IMR-90 (cell line): ENCODE measurements around the gene ATP5PO. TPM values are rescaled to one million over a fixed set of nuclear protein-coding genes. Genes with fewer than 3 reads are reported as not detected.

ENCODE experiments used
- ATAC-seq: fragments of 200-7000 bp; cut with Tn5 transposase; 2 replicates; pipeline ENCODE4 v1.9.1; 2020; ENCODE audit warnings: low read depth, mild to moderate bottlenecking, moderate library complexity
- BruUV-seq: library from RNA; stranded (reverse); fragments of 400-500 nt; replicated peaks from 2 replicates; lab custom pipeline; 2021; lab: Mats Ljungman, UMichigan
- CTCF ChIA-PET: fragments of 300-600 bp; formaldehyde crosslinking; extraction: SDS; loops from one replicate; lab custom pipeline; 2021; ENCODE audit warnings: antibody characterized with exemption; lab: Yijun Ruan, JAX
- POLR2A ChIA-PET: fragments of 300-600 bp; sonication (Branson Sonifier 250); formaldehyde crosslinking; loops from one replicate; lab custom pipeline; 2022; ENCODE audit warnings: antibody characterized with exemption; ENCODE audit not compliant: unreplicated experiment; lab: Charles Lee
- DNase-seq: peaks from one replicate; pipeline ENCODE4 v3.0.0; 2013
- H2AFZ ChIP-seq: replicated peaks from 2 replicates; pipeline ENCODE3; 2013; ENCODE audit warnings: low read length, mild to moderate bottlenecking; ENCODE audit not compliant: poor library complexity
- H2AK5ac ChIP-seq: 2 replicates; pipeline ENCODE4 v1.6.1; 2013; ENCODE audit warnings: low read depth, low read length, inconsistent platforms
- H2AK9ac ChIP-seq: replicated peaks from 2 replicates; pipeline ENCODE3; 2013; ENCODE audit warnings: mild to moderate bottlenecking, low read depth, low read length, moderate library complexity; ENCODE audit not compliant: poor library complexity
- H2BK120ac ChIP-seq: 2 replicates; pipeline ENCODE4 v1.6.1; 2013; ENCODE audit warnings: low read depth, low read length, inconsistent platforms
- H2BK15ac ChIP-seq: 3 replicates; pipeline ENCODE4 v1.6.1; 2013; ENCODE audit warnings: low read depth, low read length, inconsistent platforms
- H2BK20ac ChIP-seq: 2 replicates; pipeline ENCODE4 v1.6.1; 2013; ENCODE audit warnings: low read depth, mild to moderate bottlenecking, inconsistent platforms, low read length, moderate library complexity
- H2BK5ac ChIP-seq: 2 replicates; pipeline ENCODE4 v1.6.1; 2013; ENCODE audit warnings: mild to moderate bottlenecking, low read depth, low read length, inconsistent platforms; ENCODE audit not compliant: poor library complexity, severe bottlenecking
- H3K14ac ChIP-seq: replicated peaks from 2 replicates; pipeline ENCODE4 v1.6.1; 2013; ENCODE audit warnings: low read depth, low read length, inconsistent platforms
- H3K18ac ChIP-seq: 2 replicates; pipeline ENCODE4 v1.6.1; 2013; ENCODE audit warnings: low read depth, low read length, control low read depth
- H3K23ac ChIP-seq: 2 replicates; pipeline ENCODE4 v1.6.1; 2013; ENCODE audit warnings: low read depth, low read length, inconsistent platforms
- H3K27ac ChIP-seq: 2 replicates; pipeline ENCODE4 v1.5.1; 2013; ENCODE audit warnings: mild to moderate bottlenecking, control low read depth, low read length; ENCODE audit not compliant: insufficient read depth
- H3K27me3 ChIP-seq: 2 replicates; pipeline ENCODE4 v1.6.1; 2013; ENCODE audit warnings: low read length; ENCODE audit not compliant: control insufficient read depth, insufficient read depth
- H3K36me3 ChIP-seq: 2 replicates; pipeline ENCODE4 v1.6.1; 2013; ENCODE audit warnings: low read length, mixed read lengths; ENCODE audit not compliant: control insufficient read depth, insufficient read depth
- H3K4ac ChIP-seq: 2 replicates; pipeline ENCODE4 v1.6.1; 2013; ENCODE audit warnings: low read depth, low read length, inconsistent platforms
- H3K4me1 ChIP-seq: 2 replicates; pipeline ENCODE4 v1.6.1; 2013; ENCODE audit warnings: low read length, mixed read lengths; ENCODE audit not compliant: control insufficient read depth, insufficient read depth
- H3K4me2 ChIP-seq: 2 replicates; pipeline ENCODE4 v1.6.1; 2013; ENCODE audit warnings: low read depth, mild to moderate bottlenecking, control low read depth, low read length, moderate library complexity
- H3K4me3 ChIP-seq: 2 replicates; pipeline ENCODE4 v1.5.1; 2013; ENCODE audit warnings: low read depth, mild to moderate bottlenecking, control low read depth, low read length, moderate library complexity; ENCODE audit not compliant: insufficient read depth
- H3K56ac ChIP-seq: 2 replicates; pipeline ENCODE4 v1.6.1; 2013; ENCODE audit warnings: low read length, inconsistent platforms; ENCODE audit not compliant: insufficient read depth; ENCODE audit errors: extremely low read depth
- H3K79me1 ChIP-seq, 2 experiments: 2 replicates each; pipeline ENCODE4 v1.6.1; 2013; ENCODE audit warnings: low read length in 2 of 2, inconsistent platforms in 1 of 2, low read depth in 1 of 2
- H3K9ac ChIP-seq: 2 replicates; pipeline ENCODE4 v1.6.1; 2013; ENCODE audit warnings: low read depth, low read length, control low read depth
- H3K9me1 ChIP-seq: 2 replicates; pipeline ENCODE4 v1.6.1; 2013; ENCODE audit warnings: low read length, inconsistent platforms; ENCODE audit not compliant: insufficient read depth
- H3K9me3 ChIP-seq: 2 replicates; pipeline ENCODE4 v1.6.1; 2013; ENCODE audit warnings: low read length; ENCODE audit not compliant: control insufficient read depth, insufficient read depth
- H4K20me1 ChIP-seq: 2 replicates; pipeline ENCODE4 v1.6.1; 2013; ENCODE audit warnings: low read length, inconsistent platforms; ENCODE audit not compliant: insufficient read depth
- H4K5ac ChIP-seq: 2 replicates; pipeline ENCODE4 v1.6.1; 2013; ENCODE audit warnings: mild to moderate bottlenecking, low read depth, low read length, control low read depth
- H4K8ac ChIP-seq, 2 experiments: 2 replicates each; pipeline ENCODE4 v1.6.1; 2013; ENCODE audit warnings: low read depth in 2 of 2, low read length in 2 of 2, control low read depth in 1 of 2, inconsistent platforms in 1 of 2
- H4K91ac ChIP-seq: 2 replicates; pipeline ENCODE4 v1.6.1; 2013; ENCODE audit warnings: low read depth, low read length, inconsistent platforms; ENCODE audit not compliant: insufficient read depth
- CEBPB ChIP-seq: IDR thresholded peaks from 2 replicates; pipeline ENCODE4 v1.6.1; 2012; ENCODE audit warnings: low read depth, low read length, improper control_type of control experiment
- CHD1 ChIP-seq: IDR thresholded peaks from 2 replicates; pipeline ENCODE4 v1.6.1; 2012; ENCODE audit warnings: low read depth, low read length, improper control_type of control experiment
- ELK1 ChIP-seq: fragments of 150-350 bp; IDR thresholded peaks from 2 replicates; pipeline ENCODE4 v1.6.1; 2016; ENCODE audit warnings: low read depth, mild to moderate bottlenecking, low read length, moderate library complexity, borderline replicate concordance
- MAFK ChIP-seq: IDR thresholded peaks from 2 replicates; pipeline ENCODE4 v1.6.1; 2012; ENCODE audit warnings: low read depth, low read length, improper control_type of control experiment
- MXI1 ChIP-seq: IDR thresholded peaks from 2 replicates; pipeline ENCODE4 v1.6.1; 2012; ENCODE audit warnings: low read depth, mild to moderate bottlenecking, low read length, moderate library complexity, borderline replicate concordance
- RAD21 ChIP-seq: IDR thresholded peaks from 2 replicates; pipeline ENCODE4 v1.6.1; 2012; ENCODE audit warnings: low read length, improper control_type of control experiment
- RCOR1 ChIP-seq: IDR thresholded peaks from 2 replicates; pipeline ENCODE4 v1.6.1; 2012; ENCODE audit warnings: mild to moderate bottlenecking, low read length, improper control_type of control experiment; ENCODE audit not compliant: insufficient replicate concordance
- RFX5 ChIP-seq: IDR thresholded peaks from 2 replicates; pipeline ENCODE4 v1.8.0; 2012; ENCODE audit warnings: low read depth, mild to moderate bottlenecking, low read length, moderate library complexity
- SMC3 ChIP-seq: fragments of 150-350 bp; IDR thresholded peaks from 2 replicates; pipeline ENCODE4 v1.6.1; 2016; ENCODE audit warnings: low read depth, mild to moderate bottlenecking, antibody characterized with exemption, low read length, moderate library complexity
- dilution Hi-C: fragments of 300-500 bp; cut with HindIII; formaldehyde crosslinking; loops from one replicate; pipeline ENCODE4 v1.14.3; 2018; ENCODE audit warnings: low sequenced_read_pairs; ENCODE audit not compliant: unreplicated experiment
- in situ Hi-C: fragments of 300-500 bp; cut with MboI; formaldehyde crosslinking; loops from 3 replicates; pipeline ENCODE4 v1.14.3; 2019; ENCODE audit warnings: low sequenced_read_pairs, inconsistent platforms, mixed read lengths
- intact Hi-C: fragments of 100-400 bp; cut with micrococcal nuclease; formaldehyde crosslinking; loops from 2 replicates; pipeline ENCODE4 v1.10.0; 2022
- polyA plus RNA-seq, 3 experiments: library from polyadenylated mRNA; depleted of rRNA; stranded (reverse); fragments of >200 nt; gene quantifications; 2 replicates each; pipeline ENCODE4 v1.2.3, GENCODE V29; 2012; ENCODE audit warnings: low replicate concordance in 1 of 3
- total RNA-seq: library from RNA; depleted of rRNA; stranded (reverse); fragments of >200 nt; gene quantifications from 2 replicates; pipeline ENCODE4 v1.2.3, GENCODE V29; 2012
- TF ChIP-seq, protein P1 (sequence below): conservative IDR thresholded peaks from 2 replicates; pipeline ENCODE4 v1.5.1; 2012; ENCODE audit warnings: mild to moderate bottlenecking, low read depth, low read length, improper control_type of control experiment

The ATP5PO gene
- total and polyA plus RNA-seq, 2 of the 4 experiments (the other 2 are of a cell fraction) = 237 to 250 TPM

GRCh38 chr21:33942426-33942825 is 26.8 kb upstream of the ATP5PO start:
- in situ Hi-C loops = no loop called here
- ATAC-seq (no peak), DNase-seq (no peak)
- H3K4me2 ChIP-seq = no peak overlapping the region
- H4K91ac ChIP-seq = no peak overlapping the region
- no peak overlapping the region for H3K9ac ChIP-seq
- no peak overlapping the region for H3K23ac ChIP-seq
- intact Hi-C loops = no loop called here
- peaks cover 8% of the 10 kb centered on the region for H3K4me1 ChIP-seq
- no peak overlapping the region; the same call in 1 of the 2 replicates for H2BK120ac ChIP-seq
- no peak overlapping the region for H3K4me3 ChIP-seq
- H2AK9ac ChIP-seq = no peak overlapping the region
- no peak overlapping the region for H2AK5ac ChIP-seq
- CTCF ChIA-PET = no interaction called here
- H3K9me3 ChIP-seq = no peaks in the 10 kb centered on the region
- no peak overlapping the region; a peak in 1 of 4 replicates for H4K8ac ChIP-seq
- H3K18ac ChIP-seq = no peak overlapping the region
- H4K20me1 ChIP-seq = no peaks in the 10 kb centered on the region
- no peak overlapping the region for H2BK5ac ChIP-seq
- no peak overlapping the region for H2BK20ac ChIP-seq
- H3K79me1 ChIP-seq = no peaks in the 10 kb centered on the region
- no peak overlapping the region for H2AFZ ChIP-seq
- POLR2A ChIA-PET = interaction anchor here (0.6 kb wide), 1 partner anchor 10 kb away, joined by 4 read pairs; no protein-coding TSS in a partner anchor
- H3K9me1 ChIP-seq = peaks cover 8% of the 10 kb centered on the region
- dilution Hi-C loops = no loop called here
- no peak overlapping the region for H4K5ac ChIP-seq
- no peaks in the 10 kb centered on the region for H3K36me3 ChIP-seq
- no TSS peak for BruUV-seq
- H3K4ac ChIP-seq = no peak overlapping the region
- H2BK15ac ChIP-seq = peak overlapping the region; percentile 48; the same call in 1 of the 3 replicates
- TF ChIP-seq CEBPB = no peak
- no peak for TF ChIP-seq RFX5
- no peak for TF ChIP-seq ELK1
- TF ChIP-seq SMC3 = no peak
- no peak for TF ChIP-seq RCOR1
- no peak for TF ChIP-seq RAD21
- TF ChIP-seq, protein P1, sequence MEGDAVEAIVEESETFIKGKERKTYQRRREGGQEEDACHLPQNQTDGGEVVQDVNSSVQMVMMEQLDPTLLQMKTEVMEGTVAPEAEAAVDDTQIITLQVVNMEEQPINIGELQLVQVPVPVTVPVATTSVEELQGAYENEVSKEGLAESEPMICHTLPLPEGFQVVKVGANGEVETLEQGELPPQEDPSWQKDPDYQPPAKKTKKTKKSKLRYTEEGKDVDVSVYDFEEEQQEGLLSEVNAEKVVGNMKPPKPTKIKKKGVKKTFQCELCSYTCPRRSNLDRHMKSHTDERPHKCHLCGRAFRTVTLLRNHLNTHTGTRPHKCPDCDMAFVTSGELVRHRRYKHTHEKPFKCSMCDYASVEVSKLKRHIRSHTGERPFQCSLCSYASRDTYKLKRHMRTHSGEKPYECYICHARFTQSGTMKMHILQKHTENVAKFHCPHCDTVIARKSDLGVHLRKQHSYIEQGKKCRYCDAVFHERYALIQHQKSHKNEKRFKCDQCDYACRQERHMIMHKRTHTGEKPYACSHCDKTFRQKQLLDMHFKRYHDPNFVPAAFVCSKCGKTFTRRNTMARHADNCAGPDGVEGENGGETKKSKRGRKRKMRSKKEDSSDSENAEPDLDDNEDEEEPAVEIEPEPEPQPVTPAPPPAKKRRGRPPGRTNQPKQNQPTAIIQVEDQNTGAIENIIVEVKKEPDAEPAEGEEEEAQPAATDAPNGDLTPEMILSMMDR = no peak
- TF ChIP-seq MXI1 = no peak
- no peak for TF ChIP-seq MAFK
- TF ChIP-seq CHD1 = no peak
- no peak overlapping the region for H3K56ac ChIP-seq
- no peak overlapping the region for H3K14ac ChIP-seq
- no peak overlapping the region for H3K27ac ChIP-seq
- no peaks in the 10 kb centered on the region for H3K27me3 ChIP-seq
